Left forelimb (tissue), 1 donor: ENCODE data around the gene MAGEA1.
"Not testable (repeated sequence)": the region's sequence is repeated elsewhere in the genome, so short reads cannot be mapped to it uniquely, and the experiment has no call there.

Experiments
- DNase-seq: peaks from one replicate; pipeline ENCODE4 v3.0.0-alpha.2; 2018; ENCODE audit warnings: low spot score

The MAGEA1 gene, protein sequence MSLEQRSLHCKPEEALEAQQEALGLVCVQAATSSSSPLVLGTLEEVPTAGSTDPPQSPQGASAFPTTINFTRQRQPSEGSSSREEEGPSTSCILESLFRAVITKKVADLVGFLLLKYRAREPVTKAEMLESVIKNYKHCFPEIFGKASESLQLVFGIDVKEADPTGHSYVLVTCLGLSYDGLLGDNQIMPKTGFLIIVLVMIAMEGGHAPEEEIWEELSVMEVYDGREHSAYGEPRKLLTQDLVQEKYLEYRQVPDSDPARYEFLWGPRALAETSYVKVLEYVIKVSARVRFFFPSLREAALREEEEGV

DNA sequence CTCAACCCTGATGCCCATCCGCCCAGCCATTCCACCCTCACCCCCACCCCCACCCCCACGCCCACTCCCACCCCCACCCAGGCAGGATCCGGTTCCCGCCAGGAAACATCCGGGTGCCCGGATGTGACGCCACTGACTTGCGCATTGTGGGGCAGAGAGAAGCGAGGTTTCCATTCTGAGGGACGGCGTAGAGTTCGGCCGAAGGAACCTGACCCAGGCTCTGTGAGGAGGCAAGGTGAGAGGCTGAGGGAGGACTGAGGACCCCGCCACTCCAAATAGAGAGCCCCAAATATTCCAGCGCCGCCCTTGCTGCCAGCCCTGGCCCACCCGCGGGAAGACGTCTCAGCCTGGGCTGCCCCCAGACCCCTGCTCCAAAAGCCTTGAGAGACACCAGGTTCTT is at the start of gene MAGEA1:
Gene MAGEA1 (plus strand): TSS at position 154 of the 400 bp plus-strand sequence. CDS start 3,106 bp downstream, outside the sequence.
- no peak for DNase-seq

DNA sequence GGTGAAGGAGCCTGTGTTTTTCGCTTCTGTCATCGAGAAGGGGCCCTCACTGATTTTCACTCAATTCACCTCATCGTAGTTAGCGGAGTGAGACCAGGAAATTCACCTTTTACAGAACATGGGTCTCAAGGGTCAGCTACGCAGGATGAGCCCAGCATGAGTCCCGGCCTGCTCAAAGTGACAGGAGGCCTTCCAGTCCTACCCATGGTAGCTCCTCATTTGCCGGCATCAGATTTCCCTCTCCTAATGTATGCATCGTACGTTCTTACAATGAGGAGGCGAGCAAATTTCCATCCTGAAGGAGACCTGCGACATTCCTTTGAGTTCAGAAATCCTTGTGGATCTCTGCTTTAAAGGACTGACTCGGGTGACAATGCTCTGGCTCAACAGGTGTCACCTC is 46.2 kb upstream of the MAGEA1 start:
- DNase-seq: not testable (repeated sequence)

DNA sequence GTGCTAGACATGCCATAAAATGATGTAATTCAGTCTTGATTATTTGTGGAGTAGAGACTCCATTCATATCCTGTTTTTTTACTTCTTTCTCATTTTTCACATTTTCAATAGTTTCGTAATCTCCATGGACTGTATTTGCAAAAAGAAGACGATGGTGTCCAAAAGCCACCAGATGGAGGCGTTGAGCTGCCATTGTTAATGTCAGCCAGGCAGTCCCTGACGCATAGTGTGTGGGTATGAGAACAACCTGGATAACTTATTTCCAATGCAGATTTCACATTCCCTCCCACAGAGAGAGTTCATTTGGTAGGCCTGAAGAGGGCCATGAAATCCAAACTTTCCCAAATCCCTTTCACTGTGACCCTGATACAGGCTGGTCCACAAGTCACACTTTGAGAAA is 40.0 kb upstream of the MAGEA1 start:
- DNase-seq: not testable (repeated sequence)

DNA sequence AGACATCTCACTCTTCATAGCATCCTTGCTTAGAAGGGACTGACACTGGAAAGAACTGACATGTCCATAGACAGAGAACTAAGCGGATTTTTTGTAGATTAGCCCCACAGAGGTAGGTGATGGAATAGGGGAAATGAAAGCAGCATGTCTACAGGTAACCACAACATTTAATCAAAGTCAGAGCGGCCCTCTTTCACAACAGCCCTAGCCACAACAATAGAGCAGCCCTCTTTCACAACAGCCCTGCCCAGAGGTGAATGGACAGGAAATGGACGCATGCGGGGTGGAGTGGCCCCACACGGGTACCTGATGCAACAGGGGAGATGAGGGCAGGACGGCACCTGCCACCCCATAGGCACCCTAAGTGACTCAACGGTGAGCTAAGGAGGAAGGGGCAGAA is 32.8 kb upstream of the MAGEA1 start:
- DNase-seq: not testable (repeated sequence)

DNA sequence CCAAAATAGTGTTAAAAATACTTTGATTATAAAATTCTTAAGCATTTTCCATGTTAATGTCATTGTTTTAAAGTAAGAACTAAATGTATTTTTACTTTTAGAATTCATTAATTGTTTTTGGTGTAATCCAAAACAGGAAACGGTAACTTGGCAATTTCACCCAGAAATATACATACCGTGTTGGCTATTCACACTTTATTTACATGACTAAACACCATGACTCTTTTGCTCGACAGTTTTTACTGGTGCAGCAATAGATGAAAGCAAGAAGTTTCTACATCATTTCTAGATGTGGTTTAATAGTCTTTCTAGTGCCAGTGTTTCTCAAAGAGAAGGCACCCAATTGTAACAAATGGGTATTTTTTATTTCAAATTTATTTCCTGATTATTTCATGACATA is 25.6 kb upstream of the MAGEA1 start:
- DNase-seq: no peak

DNA sequence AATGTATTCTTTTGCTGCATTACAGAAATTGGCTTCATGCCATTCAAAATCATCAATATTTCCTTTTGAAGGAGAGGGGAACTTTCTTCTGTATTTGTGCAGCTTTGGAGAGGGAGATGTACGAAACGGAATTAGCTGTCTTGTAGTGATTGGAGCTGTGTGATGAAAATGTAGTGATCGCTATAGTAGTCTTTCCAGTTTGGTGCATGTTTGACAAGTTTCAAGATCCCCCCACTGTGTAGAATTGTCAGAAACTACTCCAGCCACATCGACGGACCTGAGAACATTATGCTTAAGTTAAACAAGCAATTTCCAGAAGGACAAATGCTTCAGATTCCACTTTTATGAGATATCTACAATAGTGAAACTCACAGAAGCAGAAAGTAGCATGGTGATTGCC is 21.6 kb upstream of the MAGEA1 start:
- DNase-seq: no peak

DNA sequence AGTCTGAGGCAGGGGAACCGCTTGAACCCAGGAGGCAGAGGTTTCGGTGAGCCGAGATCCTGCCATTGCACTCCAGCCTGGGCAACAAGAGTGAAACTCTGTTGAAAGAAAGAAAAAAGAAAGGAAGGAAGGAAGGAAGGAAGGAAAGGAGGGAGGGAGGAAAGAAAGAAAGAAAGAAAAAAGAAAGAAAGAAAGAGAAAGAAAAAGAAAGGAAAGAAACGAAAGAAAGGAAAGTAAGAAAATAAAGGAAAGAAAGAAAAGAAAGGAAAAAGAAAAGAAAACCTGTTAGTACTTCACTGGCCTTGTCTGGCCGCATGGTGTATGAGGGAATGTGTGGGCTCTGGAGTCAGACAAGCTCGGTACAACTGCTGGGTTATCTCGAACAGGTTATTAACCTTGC is 20.8 kb upstream of the MAGEA1 start:
- no peak for DNase-seq

DNA sequence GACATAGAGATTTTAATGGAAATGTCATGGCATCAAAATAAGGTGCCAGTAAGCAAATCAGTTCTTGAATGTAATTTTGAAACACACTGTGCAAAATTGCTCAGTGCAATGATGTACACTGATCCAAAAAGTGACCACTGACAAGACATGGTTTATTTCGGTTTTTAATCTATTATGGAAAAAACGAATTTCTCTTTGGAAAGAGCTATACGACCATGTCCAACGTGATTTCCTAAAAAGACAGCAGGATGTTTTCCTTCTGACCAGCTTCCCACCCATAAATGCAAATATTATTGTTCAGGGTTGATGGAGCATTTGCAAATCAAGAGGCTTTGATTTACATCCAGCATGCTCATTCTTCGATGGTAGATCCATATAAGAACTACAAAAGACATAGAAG is 17.1 kb upstream of the MAGEA1 start:
- DNase-seq: no peak

DNA sequence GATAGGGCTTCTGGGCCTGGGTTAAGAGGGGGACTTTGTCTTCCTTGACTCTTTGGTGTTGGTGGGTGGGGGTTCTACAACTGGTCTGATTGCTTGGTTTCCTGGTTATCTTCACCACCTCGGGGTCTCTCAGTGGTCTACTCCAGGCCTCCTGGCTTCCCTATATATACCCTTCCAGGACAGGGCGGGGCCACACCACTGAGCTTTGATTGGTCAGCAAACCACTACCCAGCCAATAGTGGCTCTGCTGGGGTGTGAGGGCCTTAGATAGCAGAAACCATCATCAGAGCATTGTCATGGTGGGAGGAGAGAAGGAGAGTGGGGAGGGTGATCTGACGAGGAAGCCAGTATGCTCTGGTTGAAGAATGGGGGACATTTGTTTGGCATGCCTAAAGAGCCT is 14.4 kb upstream of the MAGEA1 start:
- no peak for DNase-seq

DNA sequence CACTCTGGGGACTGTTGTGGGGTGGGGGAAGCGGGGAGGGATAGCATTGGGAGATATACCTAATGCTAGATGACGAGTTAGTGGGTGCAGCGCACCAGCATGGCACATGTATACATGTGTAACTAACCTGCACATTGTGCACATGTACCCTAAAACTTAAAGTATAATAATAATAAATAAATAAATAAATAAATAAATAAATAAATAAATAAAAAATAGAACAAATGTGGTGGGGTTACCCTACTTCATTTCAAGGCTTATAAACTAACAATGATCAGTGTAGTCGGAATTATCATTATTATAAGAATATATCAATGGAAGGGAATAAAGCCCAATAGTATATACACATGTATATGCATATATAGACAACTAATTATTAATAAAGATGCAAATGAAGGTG is 10.7 kb upstream of the MAGEA1 start:
- DNase-seq: not testable (repeated sequence)

DNA sequence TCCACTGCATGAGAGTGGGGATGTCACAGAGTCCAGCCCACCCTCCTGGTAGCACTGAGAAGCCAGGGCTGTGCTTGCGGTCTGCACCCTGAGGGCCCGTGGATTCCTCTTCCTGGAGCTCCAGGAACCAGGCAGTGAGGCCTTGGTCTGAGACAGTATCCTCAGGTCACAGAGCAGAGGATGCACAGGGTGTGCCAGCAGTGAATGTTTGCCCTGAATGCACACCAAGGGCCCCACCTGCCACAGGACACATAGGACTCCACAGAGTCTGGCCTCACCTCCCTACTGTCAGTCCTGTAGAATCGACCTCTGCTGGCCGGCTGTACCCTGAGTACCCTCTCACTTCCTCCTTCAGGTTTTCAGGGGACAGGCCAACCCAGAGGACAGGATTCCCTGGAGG is 2.7 kb downstream of the MAGEA1 start:
- no peak for DNase-seq

DNA sequence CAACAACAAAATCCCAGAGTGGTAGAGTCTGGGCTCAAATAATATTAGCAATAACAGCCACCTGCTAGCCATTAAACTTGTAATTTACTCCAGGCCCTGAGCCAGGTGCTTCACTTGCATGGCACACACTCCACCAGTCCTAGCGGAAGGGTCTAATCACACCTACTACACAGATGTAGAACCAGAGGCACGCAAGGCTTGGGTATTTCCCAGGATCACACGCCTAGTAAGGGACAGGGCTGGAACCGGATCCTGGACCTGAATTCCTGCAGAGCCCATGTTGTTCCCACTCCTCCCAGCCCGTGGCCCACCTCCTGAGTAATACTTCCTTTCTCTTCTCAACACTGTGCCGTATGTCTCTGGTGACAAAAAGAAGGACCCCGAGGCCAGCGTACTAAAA is 5.7 kb downstream of the MAGEA1 start:
- DNase-seq: no peak

DNA sequence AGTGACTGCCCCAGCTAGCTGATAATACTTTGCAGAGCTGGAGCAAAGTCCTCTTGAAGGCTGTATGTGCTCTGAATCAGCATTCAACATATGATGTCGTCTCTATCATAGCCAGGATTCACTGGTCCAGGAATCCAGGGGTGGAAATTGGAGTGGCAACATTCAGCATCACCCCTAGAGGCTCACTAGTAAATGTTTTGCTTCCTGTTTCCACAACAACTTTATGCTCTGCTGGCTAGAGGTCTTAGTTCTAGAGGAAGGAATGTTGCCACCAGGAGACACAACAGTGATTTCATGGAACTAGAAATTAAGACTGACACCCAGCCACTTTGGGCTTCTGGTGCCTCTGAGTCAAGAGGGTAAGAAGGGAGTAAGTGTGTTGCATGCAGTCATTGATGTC is 11.3 kb downstream of the MAGEA1 start:
- no peak for DNase-seq

DNA sequence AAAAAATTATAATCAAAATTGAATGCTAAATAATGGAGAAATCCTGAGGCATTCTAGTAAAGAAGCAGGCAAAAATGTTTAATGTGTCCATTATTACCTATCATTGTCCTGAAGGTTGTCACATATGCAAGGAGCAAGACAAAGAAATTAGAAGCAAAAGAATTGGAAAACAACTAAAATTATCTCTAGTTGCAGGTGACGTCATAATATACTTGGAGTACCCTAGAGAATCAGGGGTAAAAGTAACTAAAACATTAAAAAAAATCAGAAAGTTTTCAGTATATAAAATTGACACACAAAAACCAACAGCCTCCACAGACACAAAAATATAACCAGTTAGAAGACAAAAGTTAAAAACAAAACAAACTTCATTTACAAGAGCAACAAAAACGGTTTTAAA is 21.4 kb downstream of the MAGEA1 start:
- no peak for DNase-seq

DNA sequence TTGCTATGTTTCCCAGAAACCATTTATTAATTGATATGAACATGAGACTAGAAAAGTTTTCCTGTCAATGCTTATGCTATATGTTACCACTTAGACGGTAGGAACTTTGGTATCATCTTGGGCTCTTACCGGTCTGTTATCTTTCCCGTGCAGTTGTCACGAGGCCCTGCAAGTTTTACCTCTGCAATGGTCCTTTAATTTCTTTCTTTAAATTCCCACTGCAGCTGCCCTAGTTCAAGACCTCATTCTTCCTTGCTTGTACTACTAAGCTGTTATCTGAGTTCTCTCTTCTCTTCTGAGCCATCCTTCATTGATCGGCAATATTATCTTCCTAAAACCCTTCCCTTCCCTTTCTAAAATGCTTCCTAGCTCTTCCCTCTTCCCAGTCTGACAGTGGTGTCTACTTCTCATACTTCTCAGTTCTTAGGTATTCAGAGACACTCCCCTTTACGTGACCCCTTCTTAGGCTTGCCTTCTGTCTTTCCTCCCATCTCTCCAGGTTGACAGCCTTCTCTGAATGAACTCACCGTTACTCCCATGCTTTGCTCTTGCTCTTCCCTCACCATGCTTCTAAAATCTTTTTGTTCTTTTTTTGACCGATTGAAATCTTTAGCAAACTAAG is 27.5 kb downstream of the MAGEA1 start:
- no peak for DNase-seq

DNA sequence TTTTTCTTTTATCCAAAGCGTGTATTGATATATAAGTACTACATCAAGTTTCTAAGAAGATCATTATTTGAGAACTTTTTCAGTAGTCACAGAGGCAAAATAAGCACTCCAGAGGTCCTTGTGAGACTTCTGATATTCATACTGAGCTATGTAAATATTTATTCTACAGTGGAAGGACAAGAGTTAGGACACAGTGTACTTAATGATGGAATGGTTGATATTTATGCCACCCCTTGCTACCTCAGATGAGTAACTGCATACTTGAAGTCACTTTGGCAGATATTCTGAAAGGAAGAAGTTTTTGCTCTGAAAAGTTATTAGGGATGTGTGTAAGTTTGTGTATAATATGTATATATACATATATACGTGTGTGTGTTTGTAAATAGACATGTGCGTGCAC is 30.3 kb downstream of the MAGEA1 start:
- no peak for DNase-seq

DNA sequence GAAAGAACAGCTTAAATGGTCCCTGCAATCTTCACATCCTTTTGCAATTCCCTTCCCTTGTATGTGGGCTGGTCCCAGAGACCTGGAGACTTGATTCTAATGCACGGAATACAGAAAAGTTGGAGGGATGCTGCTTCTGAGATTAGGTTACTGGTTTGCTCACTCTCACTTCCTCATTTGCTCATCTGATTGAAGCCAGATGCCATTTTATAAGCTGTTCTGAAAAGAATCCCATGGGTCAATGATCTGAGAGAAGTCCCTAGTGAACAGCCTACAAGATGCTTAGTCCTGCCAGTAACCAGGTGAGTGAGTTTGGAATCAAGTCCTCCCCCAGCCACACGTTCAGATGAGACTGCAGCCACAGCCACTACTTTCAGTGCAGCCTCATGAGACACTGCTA is 35.9 kb downstream of the MAGEA1 start:
- DNase-seq: no peak

DNA sequence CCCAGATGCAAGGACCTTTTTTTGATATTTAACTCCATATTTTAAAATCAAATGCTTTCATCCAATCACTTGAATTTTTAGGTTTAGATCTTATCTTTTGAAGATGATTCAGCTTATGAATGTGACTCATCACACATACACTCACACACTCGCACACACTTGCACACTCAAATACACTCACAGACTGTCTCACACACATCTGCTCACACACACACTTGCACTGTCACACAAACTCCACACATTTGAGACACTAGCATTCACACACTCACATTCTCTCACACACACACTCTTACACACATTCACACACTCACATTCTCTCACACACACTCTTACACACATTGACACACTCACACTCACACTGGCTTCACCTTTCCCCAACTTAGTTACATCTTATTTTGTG is 37.8 kb downstream of the MAGEA1 start:
- DNase-seq: no peak

DNA sequence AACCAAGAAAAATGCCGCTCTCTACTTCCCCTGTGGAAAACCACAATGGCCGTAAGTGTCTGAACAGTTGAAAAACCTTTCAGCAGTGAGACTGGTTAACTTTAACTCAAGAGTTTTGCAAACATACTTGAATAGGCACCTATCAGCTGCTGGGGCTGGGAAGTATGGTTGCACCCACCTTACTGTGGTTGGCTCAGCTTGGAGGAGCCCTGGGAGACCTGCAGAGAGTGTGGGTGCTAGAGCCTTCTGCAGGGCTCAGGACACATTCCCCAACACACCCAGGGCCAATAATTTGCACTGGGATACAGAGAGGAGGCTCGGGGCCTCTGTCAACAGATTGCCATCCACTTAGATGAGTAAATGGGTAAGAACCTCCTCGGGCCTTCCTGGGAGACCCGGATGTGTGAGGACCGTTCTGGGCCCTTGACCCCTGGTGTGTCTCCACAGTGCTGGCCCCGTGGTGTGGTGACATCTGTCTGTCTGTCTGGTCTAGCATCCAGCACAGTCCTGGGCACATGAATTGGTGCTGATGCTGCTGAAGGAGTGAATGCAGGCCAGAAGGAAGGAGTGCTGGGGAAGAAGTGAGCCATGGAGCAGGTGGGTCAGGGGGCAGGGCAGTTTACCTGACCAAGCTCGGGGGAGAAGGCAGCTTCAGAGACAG is 46.5 kb downstream of the MAGEA1 start:
- no peak for DNase-seq

DNA sequence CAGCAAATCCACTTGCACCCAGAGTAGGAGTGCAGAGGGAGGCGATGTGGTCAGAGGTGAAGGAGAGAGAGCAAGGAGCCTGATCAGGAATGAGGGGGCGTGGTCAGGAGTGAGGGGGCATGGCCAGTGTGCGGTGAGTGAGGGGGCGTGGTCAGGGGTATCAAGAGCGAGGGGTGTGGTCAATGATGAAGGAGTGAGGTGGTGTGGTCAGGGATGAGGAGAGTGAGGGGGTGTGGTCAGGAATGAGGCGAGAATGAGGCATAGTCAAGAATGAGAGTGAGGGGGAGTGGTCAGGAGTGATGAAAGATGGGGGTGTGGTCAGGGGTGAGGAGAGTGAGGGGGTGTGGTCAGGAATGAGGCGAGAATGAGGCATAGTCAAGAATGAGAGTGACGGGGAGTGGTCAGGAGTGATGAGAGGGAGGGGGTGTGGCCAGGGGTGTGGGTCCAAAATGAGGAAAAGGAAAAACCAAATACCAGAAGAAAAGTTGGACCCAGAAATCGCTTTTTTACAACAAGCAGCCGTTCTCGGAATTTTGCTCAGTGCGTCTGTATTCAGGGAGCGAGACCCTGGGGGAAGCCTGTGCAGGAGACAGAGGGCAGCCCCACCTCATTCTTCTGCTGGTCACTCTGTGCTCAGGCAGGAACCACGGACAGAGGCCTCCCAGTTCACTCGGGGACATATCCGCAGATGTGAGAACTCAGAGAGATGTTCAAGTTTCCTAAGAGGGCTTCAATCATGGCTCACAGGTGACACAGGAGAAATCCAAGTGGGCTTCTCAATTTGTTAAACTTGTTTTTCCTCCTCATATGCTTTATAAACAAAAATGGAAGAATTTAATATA is 47.5 kb downstream of the MAGEA1 start:
- no peak for DNase-seq
